Endothelial cell of umbilical vein (primary cell): ENCODE measurements around the gene RBKS. TPM values are rescaled to one million over a fixed set of nuclear protein-coding genes. Genes with fewer than 3 reads are reported as not detected.

ENCODE experiments used
- BruUV-seq: library from RNA; stranded (reverse); fragments of 400-500 nt; replicated peaks from 2 replicates; lab custom pipeline; 2021; lab: Mats Ljungman, UMichigan
- CTCF ChIA-PET: fragments of 300-600, 350-600 bp; sonication (Branson Sonifier 250); formaldehyde crosslinking; loops from one replicate; lab custom pipeline; 2021; ENCODE audit warnings: antibody characterized with exemption, inconsistent platforms; lab: Charles Lee
- POLR2A ChIA-PET: fragments of 300-600, 350-600 bp; sonication (Branson Sonifier 250); formaldehyde crosslinking; loops from one replicate; lab custom pipeline; 2021; ENCODE audit warnings: antibody characterized with exemption, inconsistent platforms; lab: Charles Lee
- DNase-seq: peaks from one replicate; pipeline ENCODE4 v3.0.0-alpha.2; 2011; ENCODE audit warnings: low read depth, low spot score
- FAIRE-seq: peaks from 2 replicates; lab custom pipeline; 2011; peaks lifted over from hg19 to GRCh38; lab: Jason Lieb, UNC
- H2AFZ ChIP-seq: 2 replicates; pipeline ENCODE4 v1.6.0; 2012; ENCODE audit warnings: low read depth, low read length, control low read depth, inconsistent platforms
- H3K27ac ChIP-seq: 2 replicates; pipeline ENCODE4 v1.5.1; 2011; ENCODE audit warnings: low read depth, mild to moderate bottlenecking, control low read depth, low read length, moderate library complexity; ENCODE audit not compliant: insufficient read depth
- H3K27me3 ChIP-seq, 2 experiments: 2 replicates each; pipeline versions ENCODE4 v1.6.0 to v1.6.1; 2011; ENCODE audit warnings: low read length in 2 of 2, mixed read lengths in 1 of 2; ENCODE audit not compliant: control insufficient read depth in 2 of 2, insufficient read depth in 2 of 2
- H3K36me3 ChIP-seq, 2 experiments: 2 replicates in 1 of 2; 3 replicates in 1 of 2; pipeline ENCODE4 v1.5.1; 2011; ENCODE audit warnings: low read length in 2 of 2, mild to moderate bottlenecking in 1 of 2, moderate library complexity in 1 of 2; ENCODE audit not compliant: control insufficient read depth in 2 of 2, insufficient read depth in 2 of 2; ENCODE audit errors: extremely low read depth in 1 of 2
- H3K4me1 ChIP-seq: 3 replicates; pipeline ENCODE4 v1.5.1; 2011; ENCODE audit warnings: mild to moderate bottlenecking, low read length; ENCODE audit not compliant: control insufficient read depth, insufficient read depth; ENCODE audit errors: extremely low read depth
- H3K4me2 ChIP-seq: 2 replicates; pipeline ENCODE4 v1.6.1; 2011; ENCODE audit warnings: low read length, control low read depth, mixed read lengths; ENCODE audit not compliant: insufficient read depth
- H3K4me3 ChIP-seq, 3 experiments: fragments of 200-600 bp in 1 of 3; sonication (generic), shearing (Covaris generic) in 1 of 3; replicated peaks in 1 of 3; 2 replicates each; pipeline ENCODE4 v1.5.1; 2011 to 2016; ENCODE audit warnings: control low read depth in 3 of 3, low read length in 3 of 3, mild to moderate bottlenecking in 2 of 3, inconsistent platforms in 1 of 3, low read depth in 1 of 3, moderate library complexity in 1 of 3; ENCODE audit not compliant: insufficient read depth in 1 of 3
- H3K79me2 ChIP-seq: 2 replicates; pipeline ENCODE4 v1.6.0; 2012; ENCODE audit warnings: low read length, inconsistent platforms; ENCODE audit not compliant: control insufficient read depth, insufficient read depth
- H3K9ac ChIP-seq: replicated peaks from 2 replicates; pipeline ENCODE3; 2011; ENCODE audit warnings: low read length, control low read depth; ENCODE audit not compliant: insufficient read depth; ENCODE audit errors: extremely low read depth
- H3K9me1 ChIP-seq: replicated peaks from 3 replicates; pipeline ENCODE4 v1.6.0; 2011; ENCODE audit warnings: mild to moderate bottlenecking, low read length; ENCODE audit not compliant: control insufficient read depth, insufficient read depth; ENCODE audit errors: extremely low read depth
- H3K9me3 ChIP-seq: replicated peaks from 2 replicates; pipeline ENCODE4 v1.5.1; 2012; ENCODE audit warnings: low read length, inconsistent platforms; ENCODE audit not compliant: control insufficient read depth, insufficient read depth
- H4K20me1 ChIP-seq: replicated peaks from 2 replicates; pipeline ENCODE3; 2011; ENCODE audit warnings: mild to moderate bottlenecking, low read length; ENCODE audit not compliant: control insufficient read depth, insufficient read depth; ENCODE audit errors: extremely low read depth
- EZH2 ChIP-seq: IDR thresholded peaks from 2 replicates; pipeline ENCODE4 v1.6.1; 2012; ENCODE audit warnings: borderline replicate concordance, low read depth, mild to moderate bottlenecking, moderate library complexity, low read length, inconsistent platforms; ENCODE audit not compliant: severe bottlenecking
- FOS ChIP-seq: IDR thresholded peaks from 2 replicates; pipeline ENCODE4 v1.6.1; 2011; ENCODE audit warnings: mild to moderate bottlenecking, low read length, moderate library complexity, borderline replicate concordance; ENCODE audit not compliant: insufficient read depth
- GATA2 ChIP-seq: IDR thresholded peaks from 2 replicates; pipeline ENCODE4 v1.7.0; 2011; ENCODE audit warnings: low read depth, mild to moderate bottlenecking, moderate library complexity, mixed read lengths, low read length; ENCODE audit not compliant: insufficient read length, insufficient read depth
- JUN ChIP-seq: IDR thresholded peaks from 2 replicates; pipeline ENCODE4 v1.6.1; 2011; ENCODE audit warnings: borderline replicate concordance, low read depth; ENCODE audit not compliant: insufficient read length, insufficient read depth
- MYC ChIP-seq: IDR thresholded peaks from one replicate; pipeline ENCODE4 v1.6.1; 2011; ENCODE audit warnings: mild to moderate bottlenecking, low read depth, low read length
- POLR2A ChIP-seq: IDR thresholded peaks from 2 replicates; pipeline ENCODE4 v1.6.1; 2012; ENCODE audit warnings: low read depth, mild to moderate bottlenecking, control low read depth, low read length
- POLR2AphosphoS5 ChIP-seq: IDR thresholded peaks from 2 replicates; pipeline ENCODE4 v1.6.1; 2012; ENCODE audit warnings: low read depth, mild to moderate bottlenecking, control low read depth, low read length, moderate library complexity; ENCODE audit not compliant: insufficient read depth
- dilution Hi-C: fragments of 300-500 bp; cut with MboI; formaldehyde crosslinking; loops from one replicate; pipeline ENCODE4 v1.15.0; 2019; ENCODE audit warnings: low sequenced_read_pairs; ENCODE audit not compliant: extremely low pct_ligation_motif_present
- intact Hi-C: fragments of 100-400 bp; cut with micrococcal nuclease; formaldehyde crosslinking; loops from one replicate; pipeline ENCODE4 v1.10.0; 2022
- polyA plus RNA-seq, 4 experiments: library from polyadenylated mRNA; depleted of rRNA in 3 of 4; stranded (reverse) in 3 of 4; unstranded in 1 of 4; fragments of >200 nt; gene quantifications; 2 replicates each; pipeline versions ENCODE4 v1.2.1 to v1.2.3, GENCODE V29; 2011 to 2012; ENCODE audit warnings: missing spikeins in 1 of 4
- total RNA-seq: library from RNA; stranded (reverse); gene quantifications from 2 replicates; pipeline ENCODE4 v1.2.3, GENCODE V29; 2021
- TF ChIP-seq, protein P1 (sequence below): IDR thresholded peaks from 2 replicates; pipeline ENCODE4 v1.6.1; 2011; ENCODE audit not compliant: insufficient read depth, insufficient read length
- TF ChIP-seq, protein P2 (sequence below), 2 donors: IDR thresholded peaks; 1 replicate in 1 of 2; 2 replicates in 1 of 2; pipeline ENCODE4 v1.5.1; 2011; ENCODE audit warnings: low read length in 2 of 2, mild to moderate bottlenecking in 2 of 2, moderate library complexity in 2 of 2, control low read depth in 1 of 2, inconsistent platforms in 1 of 2, low read depth in 1 of 2; ENCODE audit not compliant: insufficient read depth in 1 of 2; ENCODE audit errors: extremely low read depth in 1 of 2

RBKS gene
- total and polyA plus RNA-seq, 2 donors (not counting 3 experiments of a cell fraction or from before 2014, with no cell fraction given) = 0.64 to 1.8 TPM

DNA sequence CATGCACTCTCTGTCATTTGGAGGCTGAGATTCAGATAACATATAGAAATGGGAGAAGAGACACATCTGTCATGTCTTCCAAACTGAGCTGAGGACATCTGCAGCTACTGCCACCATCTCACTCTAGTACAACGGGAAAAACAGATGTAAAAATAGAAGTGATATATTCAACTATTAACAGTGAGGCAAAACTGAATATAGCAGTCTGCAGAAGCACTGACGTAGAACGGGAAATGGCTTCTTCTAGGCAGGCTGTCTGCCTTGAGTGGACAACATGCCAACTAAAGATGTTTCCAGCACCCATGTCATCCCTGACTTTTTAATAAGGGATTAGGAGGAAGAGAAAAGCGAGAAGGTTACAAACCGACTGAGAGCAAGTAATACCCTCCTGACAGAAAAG is 67.1 kb downstream of the RBKS start:
- Histone ChIP-seq H3K27ac (no peak overlapping the region), H3K36me3 (no peaks in the 10 kb centered on the region), H3K4me1 (no peaks in the 10 kb centered on the region), H3K4me3 (no peak overlapping the region), H3K27me3 (no peaks in the 10 kb centered on the region), H3K4me2 (no peak overlapping the region), H3K9me1 (no peaks in the 10 kb centered on the region), H3K9ac (no peak overlapping the region), H3K79me2 (no peaks in the 10 kb centered on the region), H2AFZ (no peak overlapping the region), H3K9me3 (no peaks in the 10 kb centered on the region), H4K20me1 (no peaks in the 10 kb centered on the region)
- FAIRE-seq = no peak
- POLR2A ChIA-PET = no interaction called here
- BruUV-seq = no TSS peak
- dilution Hi-C loops = no loop called here
- CTCF ChIA-PET = no interaction called here
- TF ChIP-seq MYC (no peak), EZH2 (no peak), JUN (no peak), GATA2 (no peak), POLR2A (no peak), FOS (no peak), POLR2AphosphoS5 (no peak)
- TF ChIP-seq, protein P1, sequence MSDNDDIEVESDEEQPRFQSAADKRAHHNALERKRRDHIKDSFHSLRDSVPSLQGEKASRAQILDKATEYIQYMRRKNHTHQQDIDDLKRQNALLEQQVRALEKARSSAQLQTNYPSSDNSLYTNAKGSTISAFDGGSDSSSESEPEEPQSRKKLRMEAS = no peak
- TF ChIP-seq, protein P2, sequence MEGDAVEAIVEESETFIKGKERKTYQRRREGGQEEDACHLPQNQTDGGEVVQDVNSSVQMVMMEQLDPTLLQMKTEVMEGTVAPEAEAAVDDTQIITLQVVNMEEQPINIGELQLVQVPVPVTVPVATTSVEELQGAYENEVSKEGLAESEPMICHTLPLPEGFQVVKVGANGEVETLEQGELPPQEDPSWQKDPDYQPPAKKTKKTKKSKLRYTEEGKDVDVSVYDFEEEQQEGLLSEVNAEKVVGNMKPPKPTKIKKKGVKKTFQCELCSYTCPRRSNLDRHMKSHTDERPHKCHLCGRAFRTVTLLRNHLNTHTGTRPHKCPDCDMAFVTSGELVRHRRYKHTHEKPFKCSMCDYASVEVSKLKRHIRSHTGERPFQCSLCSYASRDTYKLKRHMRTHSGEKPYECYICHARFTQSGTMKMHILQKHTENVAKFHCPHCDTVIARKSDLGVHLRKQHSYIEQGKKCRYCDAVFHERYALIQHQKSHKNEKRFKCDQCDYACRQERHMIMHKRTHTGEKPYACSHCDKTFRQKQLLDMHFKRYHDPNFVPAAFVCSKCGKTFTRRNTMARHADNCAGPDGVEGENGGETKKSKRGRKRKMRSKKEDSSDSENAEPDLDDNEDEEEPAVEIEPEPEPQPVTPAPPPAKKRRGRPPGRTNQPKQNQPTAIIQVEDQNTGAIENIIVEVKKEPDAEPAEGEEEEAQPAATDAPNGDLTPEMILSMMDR (IDR thresholded peaks at IDR 0.05; ENCODE audit: extremely low read depth in 1 of 2, insufficient read depth in 1 of 2, low read depth in 1 of 2, low read length in 2 of 2) = no peak
- DNase-seq = no peak
- intact Hi-C loops = no loop called here
